Cardiac muscle cell (in vitro differentiated cells and primary cell): ENCODE data around the gene CYP2S1. TPM values are rescaled to one million over a fixed set of nuclear protein-coding genes. Genes with fewer than 3 reads are reported as not detected.
"Not testable (repeated sequence)": the region's sequence is repeated elsewhere in the genome, so short reads cannot be mapped to it uniquely, and the experiment has no call there.

Source experiments
- DNase-seq, 2 donors: peaks; one replicate each; pipeline versions ENCODE4 v3.0.0 to v3.0.0-alpha.2; 2010 to 2017; ENCODE audit warnings: low read depth in 1 of 2, low spot score in 1 of 2
- H3K27ac ChIP-seq: fragments of 200-600 bp; sonication (generic); 2 replicates; pipeline ENCODE4 v1.5.1; 2016
- H3K27me3 ChIP-seq: fragments of 200-600 bp; sonication (generic); 2 replicates; pipeline ENCODE4 v1.6.0; 2016; ENCODE audit warnings: control low read depth
- H3K36me3 ChIP-seq: fragments of 200-600 bp; sonication (generic); 2 replicates; pipeline ENCODE4 v1.5.1; 2016; ENCODE audit warnings: control low read depth
- H3K4me1 ChIP-seq: fragments of 200-600 bp; sonication (generic); 2 replicates; pipeline ENCODE4 v1.8.1; 2017; ENCODE audit warnings: low read depth, mild to moderate bottlenecking, mixed run types
- H3K4me3 ChIP-seq: fragments of 200-600 bp; sonication (generic); 2 replicates; pipeline ENCODE4 v1.5.1; 2016; ENCODE audit warnings: mild to moderate bottlenecking
- H3K9me3 ChIP-seq: fragments of 200-600 bp; sonication (generic); 2 replicates; pipeline ENCODE4 v1.5.1; 2017; ENCODE audit warnings: low read depth, mild to moderate bottlenecking, control low read depth
- polyA plus RNA-seq: library from polyadenylated mRNA; unstranded; fragments of >200 nt; fragmentation: Nextera tagmentation; extraction: Ambion mirVana; gene quantifications from 2 replicates; pipeline ENCODE4 v1.2.1, GENCODE V29; 2016
- total RNA-seq: library from RNA; depleted of rRNA; stranded (reverse); fragments of >200 nt; gene quantifications from 2 replicates; pipeline ENCODE4 v1.2.3, GENCODE V29; 2016
- TF ChIP-seq, protein P1 (sequence below): IDR thresholded peaks from 2 replicates; pipeline ENCODE4 v1.5.1; 2012; ENCODE audit warnings: low read depth, mild to moderate bottlenecking, low read length

CYP2S1 gene, protein sequence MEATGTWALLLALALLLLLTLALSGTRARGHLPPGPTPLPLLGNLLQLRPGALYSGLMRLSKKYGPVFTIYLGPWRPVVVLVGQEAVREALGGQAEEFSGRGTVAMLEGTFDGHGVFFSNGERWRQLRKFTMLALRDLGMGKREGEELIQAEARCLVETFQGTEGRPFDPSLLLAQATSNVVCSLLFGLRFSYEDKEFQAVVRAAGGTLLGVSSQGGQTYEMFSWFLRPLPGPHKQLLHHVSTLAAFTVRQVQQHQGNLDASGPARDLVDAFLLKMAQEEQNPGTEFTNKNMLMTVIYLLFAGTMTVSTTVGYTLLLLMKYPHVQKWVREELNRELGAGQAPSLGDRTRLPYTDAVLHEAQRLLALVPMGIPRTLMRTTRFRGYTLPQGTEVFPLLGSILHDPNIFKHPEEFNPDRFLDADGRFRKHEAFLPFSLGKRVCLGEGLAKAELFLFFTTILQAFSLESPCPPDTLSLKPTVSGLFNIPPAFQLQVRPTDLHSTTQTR
- 1.7 and 1.8 TPM in 2 replicates for total RNA-seq
- polyA plus RNA-seq: 0.60 and 2.3 TPM in 2 replicates

DNA sequence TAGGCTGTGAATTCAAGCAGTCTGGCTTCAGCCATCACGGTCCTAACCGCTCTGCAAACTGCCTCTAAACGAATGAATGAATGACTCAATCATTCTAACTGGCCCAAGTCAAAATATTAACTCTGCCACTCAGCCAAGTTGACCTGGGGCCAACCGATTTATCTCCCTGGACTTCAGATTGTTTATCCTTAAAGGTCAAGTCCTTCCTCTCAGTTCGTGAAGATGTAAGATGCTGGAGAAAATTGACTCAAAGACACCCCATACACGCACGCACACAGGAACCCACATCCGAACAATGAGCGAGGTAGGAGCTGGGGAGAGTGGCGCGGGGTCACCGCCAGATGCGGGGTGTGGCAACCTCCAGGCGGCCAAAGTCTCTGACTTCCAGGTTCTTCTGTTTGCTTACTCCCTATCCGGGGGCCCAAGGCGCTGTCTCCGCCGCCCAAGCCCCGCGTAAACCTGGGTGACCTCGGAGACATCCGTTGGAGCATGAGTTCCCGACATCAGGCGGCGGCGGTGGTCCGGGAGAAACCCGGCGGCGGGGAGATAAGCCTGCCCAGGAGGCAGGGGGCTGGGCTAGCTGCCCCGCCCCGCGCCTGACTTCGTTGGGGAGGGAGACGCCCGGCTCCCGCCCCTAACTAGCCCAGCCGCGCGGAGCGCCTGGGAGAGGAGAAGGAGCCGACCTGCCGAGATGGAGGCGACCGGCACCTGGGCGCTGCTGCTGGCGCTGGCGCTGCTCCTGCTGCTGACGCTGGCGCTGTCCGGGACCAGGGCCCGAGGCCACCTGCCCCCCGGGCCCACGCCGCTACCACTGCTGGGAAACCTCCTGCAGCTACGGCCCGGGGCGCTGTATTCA lies at the start of gene CYP2S1:
TSS of gene CYP2S1 (plus strand) at position 646 of the 856 bp plus-strand sequence. CDS start at position 692, 46 bp downstream.
- DNase-seq: peak; percentile 11 to 51
- no peak within 1 kb of the TSS for H3K27ac ChIP-seq

DNA sequence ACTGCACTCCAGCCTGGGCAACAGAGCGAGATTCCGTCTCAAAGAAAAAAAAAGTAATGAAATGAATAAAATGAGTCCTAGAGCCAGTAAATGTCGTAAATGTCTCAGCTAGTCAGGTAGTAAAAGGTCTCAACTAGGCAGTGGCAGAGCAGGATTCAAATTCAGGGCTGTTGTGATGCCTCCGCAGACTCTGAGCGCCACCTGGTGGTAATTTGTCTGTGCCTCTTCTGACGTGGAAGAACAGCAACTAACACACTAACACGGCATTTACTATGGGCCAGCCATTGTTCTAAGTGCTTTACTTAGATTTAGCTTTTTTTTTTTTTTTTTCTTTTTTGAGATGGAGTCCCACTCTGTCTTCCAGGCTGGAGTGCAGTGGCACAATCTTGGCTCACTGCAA lies 48.6 kb upstream of the CYP2S1 start:
- no peaks in the 10 kb centered on the region for H3K36me3 ChIP-seq
- H3K9me3 ChIP-seq: no peaks in the 10 kb centered on the region
- no peaks in the 10 kb centered on the region for H3K4me1 ChIP-seq
- peak; percentile 70 to 92 for DNase-seq
- H3K27ac ChIP-seq: no peak overlapping the region
- TF ChIP-seq, protein P1, sequence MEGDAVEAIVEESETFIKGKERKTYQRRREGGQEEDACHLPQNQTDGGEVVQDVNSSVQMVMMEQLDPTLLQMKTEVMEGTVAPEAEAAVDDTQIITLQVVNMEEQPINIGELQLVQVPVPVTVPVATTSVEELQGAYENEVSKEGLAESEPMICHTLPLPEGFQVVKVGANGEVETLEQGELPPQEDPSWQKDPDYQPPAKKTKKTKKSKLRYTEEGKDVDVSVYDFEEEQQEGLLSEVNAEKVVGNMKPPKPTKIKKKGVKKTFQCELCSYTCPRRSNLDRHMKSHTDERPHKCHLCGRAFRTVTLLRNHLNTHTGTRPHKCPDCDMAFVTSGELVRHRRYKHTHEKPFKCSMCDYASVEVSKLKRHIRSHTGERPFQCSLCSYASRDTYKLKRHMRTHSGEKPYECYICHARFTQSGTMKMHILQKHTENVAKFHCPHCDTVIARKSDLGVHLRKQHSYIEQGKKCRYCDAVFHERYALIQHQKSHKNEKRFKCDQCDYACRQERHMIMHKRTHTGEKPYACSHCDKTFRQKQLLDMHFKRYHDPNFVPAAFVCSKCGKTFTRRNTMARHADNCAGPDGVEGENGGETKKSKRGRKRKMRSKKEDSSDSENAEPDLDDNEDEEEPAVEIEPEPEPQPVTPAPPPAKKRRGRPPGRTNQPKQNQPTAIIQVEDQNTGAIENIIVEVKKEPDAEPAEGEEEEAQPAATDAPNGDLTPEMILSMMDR: peak; percentile 74
- H3K27me3 ChIP-seq: no peaks in the 10 kb centered on the region
- H3K4me3 ChIP-seq: no peak overlapping the region

More for the DNA sequence above, at the start of gene CYP2S1:
- Histone ChIP-seq H3K9me3 (no peaks in the 10 kb centered on the region), H3K4me1 (no peaks in the 10 kb centered on the region), H3K36me3 (no peaks in the 10 kb centered on the region), H3K27me3 (peaks cover 16% of the 10 kb centered on the region), H3K4me3 (peak within 1 kb of the TSS; percentile 28)
- TF ChIP-seq, protein P1: no peak

DNA sequence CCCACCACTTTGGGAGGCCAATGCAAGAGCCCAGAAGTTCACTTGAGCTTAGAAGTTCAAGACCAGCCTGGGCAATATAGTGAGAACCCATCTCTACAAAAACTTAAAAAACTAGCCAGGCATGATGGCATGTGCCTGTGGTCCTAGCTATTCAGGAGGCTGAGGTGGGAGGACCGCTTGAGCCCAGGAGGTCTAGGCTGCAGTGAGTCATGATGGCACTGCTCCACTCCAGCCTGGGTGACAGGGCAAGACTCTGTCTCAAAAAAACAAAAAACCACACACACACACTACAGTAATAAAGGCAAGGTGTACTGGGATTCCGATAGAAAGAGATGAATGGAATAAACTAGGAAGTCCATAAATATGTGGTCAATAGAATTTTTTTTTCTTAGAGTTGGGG lies 43.2 kb upstream of the CYP2S1 start:
- no peaks in the 10 kb centered on the region for H3K4me1 ChIP-seq
- H3K27ac ChIP-seq: no peak overlapping the region
- H3K36me3 ChIP-seq: no peaks in the 10 kb centered on the region
- no peaks in the 10 kb centered on the region for H3K27me3 ChIP-seq
- H3K4me3 ChIP-seq: no peak overlapping the region
- TF ChIP-seq, protein P1: no peak
- no peaks in the 10 kb centered on the region for H3K9me3 ChIP-seq
- no peak for DNase-seq

DNA sequence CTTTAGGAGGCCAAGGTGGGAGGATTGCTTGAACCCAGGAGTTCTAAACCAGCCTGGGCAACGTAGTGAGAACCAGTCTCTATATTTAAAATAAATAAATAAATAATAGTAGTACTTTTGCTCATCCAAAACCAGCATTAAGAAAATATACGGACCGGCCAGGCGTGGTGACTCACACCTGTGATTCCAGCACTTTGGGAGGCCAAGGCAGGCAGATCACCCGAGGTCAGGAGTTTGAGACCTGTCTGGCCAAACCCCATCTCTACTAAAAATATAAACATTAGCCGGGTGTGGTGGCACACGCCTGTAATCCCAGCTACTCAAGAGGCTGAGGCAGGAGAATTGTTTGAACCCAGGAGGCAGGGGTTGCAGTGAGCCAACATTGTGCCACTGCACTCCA lies 42.0 kb upstream of the CYP2S1 start:
- not testable (repeated sequence) for DNase-seq, H3K27me3 ChIP-seq, H3K4me1 ChIP-seq, H3K9me3 ChIP-seq, H3K27ac ChIP-seq, H3K4me3 ChIP-seq, H3K36me3 ChIP-seq

DNA sequence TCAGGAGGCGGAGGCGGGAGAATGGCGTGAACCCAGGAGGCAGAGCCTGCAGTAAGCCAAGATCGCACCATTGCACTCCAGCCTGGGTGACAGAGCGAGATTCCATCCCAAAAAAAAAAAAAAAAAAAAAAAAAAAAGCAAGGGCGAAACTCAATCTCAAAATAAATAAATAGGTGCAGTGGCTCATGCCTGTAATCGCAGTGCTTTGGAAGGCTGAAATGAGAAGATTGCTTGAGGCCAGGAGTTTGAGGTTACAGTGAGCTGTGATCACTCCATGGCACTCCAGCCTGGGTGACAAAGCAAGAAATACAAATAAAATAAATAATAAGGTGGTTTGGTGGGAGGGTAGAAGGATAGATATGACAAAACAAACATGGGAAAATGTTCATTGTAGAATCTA lies 39.0 kb upstream of the CYP2S1 start:
- H3K9me3 ChIP-seq: no peaks in the 10 kb centered on the region
- H3K4me1 ChIP-seq: no peaks in the 10 kb centered on the region

More for the DNA sequence above, 39.0 kb upstream of the CYP2S1 start:
- no peaks in the 10 kb centered on the region for H3K36me3 ChIP-seq
- H3K27me3 ChIP-seq: no peaks in the 10 kb centered on the region
- TF ChIP-seq, protein P1: no peak
- no peak overlapping the region for H3K4me3 ChIP-seq
- no peak for DNase-seq
- H3K27ac ChIP-seq: no peak overlapping the region
